ENCODE measurements around the gene DEPDC1. TPM values are rescaled to one million over a fixed set of nuclear protein-coding genes. Genes with fewer than 3 reads are reported as not detected.

The DEPDC1 gene
- total RNA-seq, 4 donors from 2014 or later, result 1.7 to 2.8 (median 2.7) TPM; not detected in 1

DNA sequence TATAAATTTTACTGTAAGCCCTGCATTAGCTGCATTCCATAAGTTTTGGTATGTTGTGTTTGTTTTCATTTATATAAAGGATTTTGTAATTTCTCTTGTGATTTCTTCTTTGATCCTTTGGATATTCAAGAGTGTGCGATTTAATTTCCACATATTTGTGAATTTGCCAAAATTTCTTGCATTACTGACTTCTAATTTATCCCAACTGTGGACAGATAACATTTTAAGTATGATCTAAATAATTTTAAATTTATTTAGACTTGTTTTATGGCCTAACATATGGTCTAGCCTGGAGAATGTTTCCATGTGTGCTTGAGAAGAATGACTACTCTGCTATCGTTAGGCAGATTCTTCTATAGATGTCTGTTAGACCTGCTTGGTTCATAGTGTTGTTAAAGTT, 70.3 kb downstream of the DEPDC1 start:
- 71% methylated on average over 2 of the region's 2 CpGs for WGBS, 2 donors (ENCODE audit: low coverage in 1 of 2)
- TF ChIP-seq POLR2A (IDR thresholded peaks at IDR 0.05), result no peak
- TF ChIP-seq CTCF (IDR thresholded peaks at IDR 0.05), result no peak
- no peak for TF ChIP-seq POLR2AphosphoS5 (IDR thresholded peaks at IDR 0.05)
- TF ChIP-seq EP300 (IDR thresholded peaks at IDR 0.05; ENCODE audit: low read depth), result no peak
- DNase-seq, result no peak
- Histone ChIP-seq H3K27me3 (no peaks in the 10 kb centered on the region), H3K27ac (no peak overlapping the region), H3K9me3 (no peaks in the 10 kb centered on the region), H3K4me3 (no peak overlapping the region), H3K4me1 (no peaks in the 10 kb centered on the region), H3K36me3 (no peaks in the 10 kb centered on the region)
- intact Hi-C loops (cut with DNase I; ENCODE audit: low total_unique reads) (no loop called here), in situ Hi-C loops (cut with MboI; ENCODE audit: low pct_ligation_motif_present in 1 of 4, low pct_unique_long_range_greater_than_20kb in 1 of 4, low sequenced_read_pairs in 3 of 4) (loop anchor here in 1 of 4 donors (25.0 kb wide), 1 partner anchor 314 kb away; no protein-coding TSS in a partner anchor)

Small RNAs within 50 kb of the gene (small RNA-seq; reads per million reads assigned to genes)
- gene TXNP2, result 0 to 0.12 (median 0) reads per million in 4 donors

Other genes with a start within 250 kb of the DEPDC1 start
- gene RPE65, start 47.1 kb downstream of the DEPDC1 start, total RNA-seq, result not detected

All from transverse colon (tissue), 4 donors.